ENCODE data around the gene CUX1. TPM values are rescaled to one million over a fixed set of nuclear protein-coding genes. Genes with fewer than 3 reads are reported as not detected.

Gene CUX1
- total RNA-seq, 1 experiment from 2014 or later = 36.5 TPM

DNA sequence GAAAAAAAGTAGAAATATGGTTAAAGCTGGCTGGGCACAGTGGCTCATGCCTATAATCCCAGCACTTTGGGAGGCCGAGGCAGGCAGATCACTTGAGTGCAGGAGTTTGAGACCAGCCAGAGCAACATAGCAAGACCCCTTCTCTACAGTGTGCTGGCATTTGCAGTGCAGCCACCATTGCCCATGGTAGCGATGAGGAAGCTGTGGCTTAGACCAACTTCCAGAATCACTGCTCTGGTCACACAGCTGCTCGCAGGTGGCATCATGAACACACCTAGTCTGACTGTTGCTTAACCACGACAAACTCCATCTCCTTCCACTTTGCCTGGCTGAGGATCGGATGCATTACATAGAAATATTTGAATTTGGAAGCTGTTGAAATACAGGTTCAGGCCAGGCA lies 137.1 kb downstream of the CUX1 start:
- DNase-seq (ENCODE audit: low spot score) = no peak

DNA sequence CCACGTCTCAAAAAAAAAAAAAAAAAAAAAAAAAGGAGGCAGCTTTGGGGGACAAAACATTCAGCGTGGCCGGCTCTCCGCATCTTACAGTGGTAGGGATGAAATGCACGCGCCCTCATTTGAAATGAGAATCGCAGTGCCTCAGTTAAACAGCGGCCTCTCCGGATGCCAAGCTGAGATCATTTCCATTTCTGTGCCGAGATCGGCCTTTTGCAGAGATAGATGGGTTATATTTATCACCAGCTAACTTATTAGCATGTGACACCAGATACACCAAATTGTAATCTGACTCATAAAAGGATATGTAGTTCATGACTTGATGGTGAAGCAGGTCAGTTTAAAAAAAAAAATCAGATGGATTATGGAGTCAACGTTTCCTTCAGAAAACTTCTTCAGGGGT lies 138.7 kb downstream of the CUX1 start:
- DNase-seq (ENCODE audit: low spot score) = no peak

- DNase-seq (ENCODE audit: low spot score) = no peak
Measured at GRCh38 chr7:101957744-101958525, 140.5 kb downstream of the CUX1 start.

DNA sequence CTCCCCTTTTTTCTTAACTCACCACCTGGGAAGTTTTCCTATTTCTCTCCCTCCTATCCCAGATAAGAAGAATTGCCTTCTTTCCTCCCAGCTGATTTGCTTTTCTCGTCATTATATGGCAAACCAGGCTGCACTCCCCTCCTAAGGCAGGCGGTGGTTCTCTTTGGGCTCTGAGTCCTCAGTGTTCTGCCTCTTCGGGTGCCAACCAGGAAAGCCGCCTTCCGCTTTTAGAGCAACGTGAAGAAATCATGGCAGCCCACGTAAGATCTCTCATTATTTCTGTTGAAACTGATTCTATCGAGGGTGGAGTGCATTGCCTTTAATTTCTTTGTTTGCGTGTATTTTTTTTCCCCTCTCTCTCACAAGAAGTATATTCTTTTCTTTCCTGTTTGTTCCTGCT lies 141.9 kb downstream of the CUX1 start:
- no peak for DNase-seq (ENCODE audit: low spot score)

DNA sequence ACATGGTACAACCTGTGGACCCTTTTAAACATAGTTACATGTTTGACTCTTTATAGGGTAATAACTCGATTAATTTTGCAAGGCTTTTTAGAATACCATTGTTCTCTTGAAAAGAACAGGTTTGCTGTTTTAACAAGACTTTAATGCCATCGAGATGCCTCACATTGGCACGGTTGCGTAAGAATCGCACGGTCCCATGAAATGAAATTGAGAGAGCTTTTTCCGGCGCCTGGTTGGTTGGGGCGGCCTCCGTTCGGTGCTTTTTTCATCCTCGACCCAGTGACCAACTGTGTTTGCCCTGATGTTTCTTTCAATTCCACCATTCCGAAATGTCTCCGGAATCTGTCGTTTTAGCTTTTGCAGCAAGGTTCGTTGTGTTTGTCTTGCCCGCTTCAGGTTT lies 142.4 kb downstream of the CUX1 start:
- DNase-seq (ENCODE audit: low spot score) = no peak

DNA sequence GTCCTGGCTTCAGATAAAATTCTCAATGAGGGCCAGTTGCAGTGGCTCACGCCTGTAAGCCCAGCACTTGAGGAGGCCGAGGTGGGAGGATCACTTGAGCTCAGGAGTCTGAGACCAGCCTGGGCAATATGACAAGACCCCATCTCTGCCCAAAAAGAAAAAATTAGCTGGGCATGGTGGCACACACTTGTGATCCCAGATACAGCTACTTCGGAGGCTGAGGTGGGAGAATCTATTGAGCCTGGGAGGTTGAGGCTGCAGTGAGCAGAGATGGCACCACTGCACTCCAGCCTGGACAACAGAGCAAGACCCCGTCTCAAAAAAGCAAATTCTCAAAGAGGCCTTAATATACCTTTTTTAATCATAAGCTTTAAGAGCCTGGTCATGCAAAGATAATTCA lies 142.9 kb downstream of the CUX1 start:
- no peak for DNase-seq (ENCODE audit: low spot score)

GRCh38 chr7:101960985-101961708 lies 143.7 kb downstream of the CUX1 start:
- no peak for DNase-seq (ENCODE audit: low spot score)

DNA sequence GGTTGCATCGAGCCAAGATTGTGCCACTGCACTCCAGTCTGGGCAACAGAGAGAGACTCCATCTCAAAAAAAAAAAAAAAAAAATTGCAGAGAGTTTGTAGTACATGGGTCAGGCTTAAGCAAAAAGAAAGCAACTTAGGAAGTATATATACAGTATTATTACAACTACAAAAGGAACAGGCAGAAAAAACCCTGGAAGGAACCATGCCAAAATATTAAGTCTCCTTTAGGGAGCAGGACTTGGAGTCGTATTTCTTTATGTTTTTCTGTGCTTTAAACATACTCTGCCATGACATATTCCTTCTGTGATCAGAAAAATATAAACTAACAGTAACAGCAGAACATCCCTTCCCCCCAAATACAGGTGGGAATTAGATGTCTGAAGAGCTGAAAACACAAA lies 144.4 kb downstream of the CUX1 start:
- DNase-seq (ENCODE audit: low spot score) = no peak

GRCh38 chr7:101963693-101964092 lies 146.3 kb downstream of the CUX1 start:
- DNase-seq (ENCODE audit: low spot score) = no peak

- no peak for DNase-seq (ENCODE audit: low spot score)
Measured at GRCh38 chr7:101964680-101965452, 147.4 kb downstream of the CUX1 start.

DNA sequence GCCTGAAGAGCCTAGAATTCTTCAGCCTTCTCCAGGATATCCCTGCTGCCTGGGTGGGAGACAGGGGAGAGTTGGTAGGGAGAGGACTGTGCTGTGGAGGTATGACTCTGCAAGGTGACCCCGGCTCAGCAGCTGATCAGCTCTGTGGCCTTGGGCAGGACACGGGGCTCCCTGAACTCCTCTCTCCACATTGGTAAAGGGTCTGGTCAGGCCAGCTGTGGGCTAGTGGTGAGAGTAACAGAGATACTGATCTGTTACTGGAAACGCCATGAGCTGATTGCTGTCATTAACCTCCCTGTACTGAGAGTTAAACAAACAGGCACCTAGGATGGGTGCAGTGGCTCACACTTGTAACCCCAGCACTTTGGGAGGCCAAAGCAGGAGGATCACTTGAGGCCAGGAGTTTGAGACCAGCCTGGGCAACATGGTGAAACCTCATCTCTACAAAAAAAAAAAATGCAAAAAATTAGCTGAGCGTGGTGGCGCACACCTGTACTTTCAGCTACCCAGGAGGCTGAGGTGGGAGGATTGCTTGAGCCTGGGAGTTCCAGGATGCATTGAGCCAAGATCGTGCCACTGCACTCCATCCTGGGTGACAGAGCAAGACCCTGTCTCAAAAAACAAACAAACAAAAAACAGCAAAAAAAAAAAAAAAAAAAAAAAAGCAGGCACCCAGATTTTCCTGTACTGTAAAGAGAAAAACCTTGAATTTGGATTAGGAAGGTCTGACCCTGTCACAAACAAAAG lies 151.5 kb downstream of the CUX1 start:
- no peak for DNase-seq (ENCODE audit: low spot score)

GRCh38 chr7:101969997-101970585 lies 152.7 kb downstream of the CUX1 start:
- DNase-seq (ENCODE audit: low spot score) = no peak

GRCh38 chr7:101970801-101971200 lies 153.4 kb downstream of the CUX1 start:
- DNase-seq (ENCODE audit: low spot score) = no peak

GRCh38 chr7:101971457-101971856 lies 154.0 kb downstream of the CUX1 start:
- no peak for DNase-seq (ENCODE audit: low spot score)

DNA sequence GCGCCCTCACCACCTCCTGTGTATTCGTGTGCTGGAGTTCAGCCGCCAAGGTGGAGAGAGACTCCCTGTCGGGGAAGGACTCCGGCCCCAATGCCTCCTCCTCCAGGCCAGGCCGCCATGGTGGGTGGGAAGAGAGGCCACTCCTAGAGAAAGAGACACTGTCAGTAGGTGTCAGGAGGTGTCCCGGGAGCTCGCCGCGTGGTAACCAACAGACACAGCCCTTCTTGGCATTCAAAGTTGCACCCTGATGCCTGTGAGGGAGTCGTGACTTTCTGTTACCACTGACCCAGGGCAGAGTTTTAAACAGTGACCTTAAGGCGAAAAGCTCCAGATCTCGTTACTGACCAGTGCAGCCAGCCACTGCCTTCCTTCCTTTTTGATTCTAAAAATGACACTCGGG lies 155.2 kb downstream of the CUX1 start:
- no peak for DNase-seq (ENCODE audit: low spot score)

- no peak for DNase-seq (ENCODE audit: low spot score)
Measured at GRCh38 chr7:101973130-101973529, 155.7 kb downstream of the CUX1 start.

- DNase-seq (ENCODE audit: low spot score) = no peak
Measured at GRCh38 chr7:101974393-101974792, 157.0 kb downstream of the CUX1 start.

DNA sequence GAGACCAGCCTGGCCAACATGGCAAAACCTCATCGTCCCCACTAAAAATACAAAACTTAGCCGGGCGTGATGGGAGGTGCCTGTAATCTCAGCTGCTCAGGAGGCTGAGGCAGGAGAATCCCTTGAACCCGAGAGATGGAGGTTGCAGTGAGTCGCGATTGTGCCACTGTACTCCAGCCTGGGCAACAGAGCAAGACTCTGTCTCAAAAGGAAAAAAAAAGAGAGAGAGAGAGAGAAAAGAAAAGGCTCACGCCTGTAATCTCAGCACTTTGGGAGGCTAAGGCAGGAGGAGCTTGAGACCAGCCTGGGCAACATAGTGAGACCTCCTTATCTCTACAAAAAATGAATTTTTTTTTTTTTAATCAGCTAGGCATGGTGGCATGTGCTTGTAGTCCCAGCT lies 157.6 kb downstream of the CUX1 start:
- no peak for DNase-seq (ENCODE audit: low spot score)

DNA sequence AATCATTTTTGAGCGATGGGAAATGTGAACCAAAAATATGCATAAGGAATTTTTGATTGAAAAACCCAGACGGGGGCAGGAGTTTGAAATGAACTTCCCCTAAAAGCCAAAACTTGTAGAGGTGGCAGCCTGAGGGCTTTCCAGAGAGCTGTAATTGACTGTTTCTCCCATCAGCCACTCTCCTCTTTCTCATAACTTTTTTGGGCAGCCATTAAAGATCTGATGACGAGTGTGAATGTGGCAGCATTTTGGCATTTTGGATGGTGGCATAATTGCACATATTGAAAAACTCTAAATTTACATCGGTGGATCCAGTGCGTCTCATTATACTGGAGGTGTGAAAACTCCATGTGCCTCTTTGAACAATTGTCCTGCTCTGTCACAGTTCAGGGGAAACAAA lies 159.0 kb downstream of the CUX1 start:
- DNase-seq (ENCODE audit: low spot score) = no peak

DNA sequence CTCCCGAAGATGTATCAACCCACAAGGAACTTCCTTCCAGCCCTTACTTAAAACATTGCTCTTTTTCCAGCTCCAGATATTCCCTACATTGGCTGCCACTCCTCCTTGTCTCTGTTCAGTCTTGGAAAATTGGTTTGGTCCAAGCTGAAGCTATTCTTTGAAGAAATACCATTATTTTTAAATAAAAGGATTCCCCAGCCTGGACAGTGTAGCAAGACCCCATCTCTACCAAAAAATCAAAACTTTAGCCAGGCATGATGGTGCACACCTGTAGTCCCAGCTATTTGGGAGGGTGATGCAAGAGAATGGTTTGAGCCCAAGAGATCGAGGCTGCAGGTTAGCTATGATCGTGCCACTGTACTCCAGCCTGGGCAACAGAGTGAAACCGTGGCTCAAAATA lies 159.8 kb downstream of the CUX1 start:
- no peak for DNase-seq (ENCODE audit: low spot score)

DNA sequence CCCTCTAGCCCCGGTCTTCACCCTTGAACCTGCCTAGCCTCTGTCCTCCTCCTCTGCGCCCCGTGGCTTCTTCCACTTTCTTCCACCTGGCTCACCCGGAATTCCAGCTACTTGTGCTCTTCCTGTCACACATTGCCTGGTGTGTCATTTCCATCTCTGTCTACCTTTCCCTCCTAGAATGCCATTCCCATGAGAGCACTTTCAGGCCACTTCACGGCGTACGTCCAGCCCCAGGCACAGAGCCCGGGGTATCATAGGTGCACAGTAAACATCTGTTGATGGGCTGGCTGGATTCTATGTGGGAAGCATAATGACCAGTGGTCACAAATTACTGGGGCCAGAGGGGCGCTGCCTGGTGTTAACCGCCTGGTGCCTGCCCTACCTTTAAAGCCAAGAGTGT lies 161.3 kb downstream of the CUX1 start:
- DNase-seq (ENCODE audit: low spot score) = no peak

All from A172 (cell line).